Naive thymus-derived CD8-positive, alpha-beta T cell (primary cell): ENCODE measurements around the gene TTC38. TPM values are rescaled to one million over a fixed set of nuclear protein-coding genes. Genes with fewer than 3 reads are reported as not detected.
"Not testable (repeated sequence)": the region's sequence is repeated elsewhere in the genome, so short reads cannot be mapped to it uniquely, and the experiment has no call there.

Source experiments
- ATAC-seq, 2 donors: fragments of 150-1000 bp; cut with Tn5 transposase in 1 of 2; sonication (Bioruptor Pico), chemical (Tn5 transposase) in 1 of 2; 1 replicate in 1 of 2; 2 replicates in 1 of 2; pipeline ENCODE4 v1.10.0; 2021; ENCODE audit warnings: mild to moderate bottlenecking in 2 of 2, moderate library complexity in 2 of 2
- POLR2A ChIA-PET: fragments of 350-600 bp; sonication (Branson Sonifier 250); formaldehyde crosslinking; loops from one replicate; lab custom pipeline; 2021; ENCODE audit warnings: antibody characterized with exemption; lab: Charles Lee
- DNase-seq, 10 donors: peaks; one replicate each; pipeline versions ENCODE4 v3.0.0 to v3.0.0-alpha.2; 2020 to 2022
- H3K27ac Mint-ChIP-seq, 10 donors: one replicate each; pipeline ENCODE4 v1.8.0; 2020 to 2022; ENCODE audit warnings: mild to moderate bottlenecking in 10 of 10, mixed read lengths in 10 of 10, moderate library complexity in 4 of 10, inconsistent platforms in 1 of 10
- H3K27me3 Mint-ChIP-seq, 5 donors: one replicate each; pipeline ENCODE4 v1.8.0; 2021 to 2022; ENCODE audit warnings: mixed read lengths in 5 of 5
- H3K36me3 Mint-ChIP-seq, 3 donors: one replicate each; pipeline ENCODE4 v1.8.0; 2020 to 2022; ENCODE audit warnings: mixed read lengths in 3 of 3, mild to moderate bottlenecking in 2 of 3, inconsistent platforms in 1 of 3
- H3K4me1 Mint-ChIP-seq, 4 donors: one replicate each; pipeline ENCODE4 v1.8.0; 2021 to 2022; ENCODE audit warnings: mixed read lengths in 4 of 4
- H3K4me3 Mint-ChIP-seq, 10 donors: one replicate each; pipeline ENCODE4 v1.8.0; 2020 to 2022; ENCODE audit warnings: mild to moderate bottlenecking in 10 of 10, mixed read lengths in 10 of 10, moderate library complexity in 6 of 10, inconsistent platforms in 1 of 10
- H3K9me3 Mint-ChIP-seq, 9 donors: one replicate each; pipeline ENCODE4 v1.8.0; 2020 to 2022; ENCODE audit warnings: mixed read lengths in 9 of 9, mild to moderate bottlenecking in 3 of 9, inconsistent platforms in 1 of 9, moderate library complexity in 1 of 9
- polyA plus RNA-seq, 3 donors: library from polyadenylated mRNA; unstranded; fragments of 300-500 nt; fragmentation: Illumina TruSeq; gene quantifications; one replicate each; pipeline ENCODE4 v1.2.3, GENCODE V29; 2021
- total RNA-seq, 8 experiments: library from RNA in 2 of 8; stranded (reverse) in 2 of 8; gene quantifications; one replicate each; pipeline ENCODE4 v1.2.3 and lab custom pipeline; 2021 to 2026

TTC38 gene
- total and polyA plus RNA-seq, 5 experiments from 2014 or later = 2.6 to 33.5 (median 6.7) TPM

- Mint-ChIP-seq H3K27ac (no peak overlapping the region), H3K36me3 (peaks cover 0 to 19% (median 4%) of the 10 kb centered on the region in 3 donors), H3K9me3 (no peaks in the 10 kb centered on the region), H3K4me1 (peaks cover 6 to 41% (median 30%) of the 10 kb centered on the region in 4 donors), H3K4me3 (peak overlapping the region in 2 of 10 donors; percentile 36 to 79), H3K27me3 (no peaks in the 10 kb centered on the region)
- POLR2A ChIA-PET = interaction anchor here (1.6 kb wide), 1 partner anchor 9 kb away, joined by 4 read pairs; no protein-coding TSS in a partner anchor
- ATAC-seq = no peak
- no peak for DNase-seq
Observed at GRCh38 chr22:46247443-46247975, 20.3 kb upstream of the TTC38 start.

GRCh38 chr22:46250035-46250782 is 17.6 kb upstream of the TTC38 start, which contains the start of gene CDPF1:
CDPF1 (minus strand) TSS chr22:46250293; CDS start chr22:46248284, 2,009 bp downstream.
- Mint-ChIP-seq H3K27ac (peak within 1 kb of the TSS; percentile 51 to 87 (median 81)), H3K4me1 (peaks cover 6 to 43% (median 32%) of the 10 kb centered on the region in 4 donors), H3K9me3 (no peaks in the 10 kb centered on the region), H3K4me3 (peak within 1 kb of the TSS; percentile 76 to 91 (median 84)), H3K27me3 (no peaks in the 10 kb centered on the region), H3K36me3 (peaks cover 0 to 6% (median 0%) of the 10 kb centered on the region in 3 donors)
- ATAC-seq = peak; percentile 92 to 95
- POLR2A ChIA-PET = interaction anchor here (0.7 to 2.1 kb wide), 11 partner anchors 9 to 1023 kb away, joined by 3 to 11 read pairs (median 3); partner anchors contain the start of genes GTSE1, PPARA and TTC38
- peak; percentile 80 to 91 (median 86) for DNase-seq

GRCh38 chr22:46250783-46251125 is 17.1 kb upstream of the TTC38 start:
- Mint-ChIP-seq H3K36me3 (peaks cover 0 to 4% (median 0%) of the 10 kb centered on the region in 3 donors), H3K9me3 (no peaks in the 10 kb centered on the region), H3K27ac (peak overlapping the region; percentile 51 to 86 (median 80)), H3K4me3 (peak overlapping the region; percentile 76 to 91 (median 84)), H3K4me1 (peaks cover 6 to 41% (median 30%) of the 10 kb centered on the region in 4 donors), H3K27me3 (no peaks in the 10 kb centered on the region)
- DNase-seq = peak in 1 of 10 donors; percentile 9
- no peak for ATAC-seq
- POLR2A ChIA-PET = interaction anchor here (1.0 to 2.1 kb wide), 10 partner anchors 9 to 215 kb away, joined by 3 to 11 read pairs (median 4); partner anchors contain the start of genes GTSE1, PPARA and TTC38

GRCh38 chr22:46251266-46251665 is 16.5 kb upstream of the TTC38 start:
- H3K4me1 Mint-ChIP-seq = peaks cover 6 to 38% (median 29%) of the 10 kb centered on the region in 4 donors
- H3K36me3 Mint-ChIP-seq = peaks cover 0 to 3% (median 0%) of the 10 kb centered on the region in 3 donors
- POLR2A ChIA-PET = interaction anchor here (1.1 to 2.1 kb wide), 4 partner anchors 8 to 110 kb away, joined by 3 to 7 read pairs (median 4); partner anchors contain the start of gene TTC38
- H3K27ac Mint-ChIP-seq = peak overlapping the region; percentile 51 to 87 (median 81)
- peaks cover 0 to under 1% (median 0%) of the 10 kb centered on the region in 9 donors for H3K9me3 Mint-ChIP-seq
- H3K27me3 Mint-ChIP-seq = no peaks in the 10 kb centered on the region
- DNase-seq (no peak), ATAC-seq (no peak)
- peak overlapping the region; percentile 76 to 91 (median 84) for H3K4me3 Mint-ChIP-seq

GRCh38 chr22:46251816-46252380 is 15.9 kb upstream of the TTC38 start:
- POLR2A ChIA-PET = interaction anchor here (1.5 kb wide), 1 partner anchor 16 kb away, joined by 3 read pairs; the partner anchor contains the start of gene TTC38
- H3K27ac Mint-ChIP-seq = peak overlapping the region in 5 of 10 donors; percentile 12 to 81 (median 78)

GRCh38 chr22:46256358-46256958 is 11.3 kb upstream of the TTC38 start:
- Mint-ChIP-seq H3K27ac (no peak overlapping the region), H3K36me3 (peaks cover 0 to 13% (median 5%) of the 10 kb centered on the region in 3 donors), H3K4me3 (no peak overlapping the region), H3K9me3 (peaks cover 0 to 37% (median 5%) of the 10 kb centered on the region in 9 donors), H3K4me1 (peaks cover 2 to 8% (median 6%) of the 10 kb centered on the region in 4 donors), H3K27me3 (peaks cover 16 to 28% (median 24%) of the 10 kb centered on the region in 5 donors)
- ATAC-seq (no peak), DNase-seq (no peak)
- POLR2A ChIA-PET = no interaction called here

More at GRCh38 chr22:46251816-46252380, 15.9 kb upstream of the TTC38 start:
- DNase-seq (no peak), ATAC-seq (no peak)
- Mint-ChIP-seq H3K9me3 (peaks cover 0 to 7% (median 0%) of the 10 kb centered on the region in 9 donors), H3K4me3 (peak overlapping the region in 7 of 10 donors; percentile 82 to 91 (median 83)), H3K27me3 (no peaks in the 10 kb centered on the region), H3K4me1 (peaks cover 6 to 33% (median 26%) of the 10 kb centered on the region in 4 donors), H3K36me3 (peaks cover 0 to 2% (median 0%) of the 10 kb centered on the region in 3 donors)

GRCh38 chr22:46259374-46259773 is 8.4 kb upstream of the TTC38 start:
- peaks cover 0 to 10% (median 3%) of the 10 kb centered on the region in 4 donors for H3K4me1 Mint-ChIP-seq
- peaks cover 0 to 40% (median 5%) of the 10 kb centered on the region in 9 donors for H3K9me3 Mint-ChIP-seq
- DNase-seq (no peak), ATAC-seq (no peak)
- H3K4me3 Mint-ChIP-seq = no peak overlapping the region
- POLR2A ChIA-PET = interaction anchor here (0.7 kb wide), 1 partner anchor 9 kb away, joined by 3 read pairs; no protein-coding TSS in a partner anchor
- H3K27me3 Mint-ChIP-seq = peaks cover 29 to 53% (median 43%) of the 10 kb centered on the region in 5 donors
- no peak overlapping the region for H3K27ac Mint-ChIP-seq
- peaks cover 0 to 13% (median 5%) of the 10 kb centered on the region in 3 donors for H3K36me3 Mint-ChIP-seq

- POLR2A ChIA-PET = no interaction called here
- peaks cover 0 to 13% (median 5%) of the 10 kb centered on the region in 3 donors for H3K36me3 Mint-ChIP-seq
- peaks cover 0 to 40% (median 5%) of the 10 kb centered on the region in 9 donors for H3K9me3 Mint-ChIP-seq
- DNase-seq = no peak
- no peak overlapping the region for H3K4me3 Mint-ChIP-seq
- ATAC-seq = no peak
- peaks cover 29 to 55% (median 46%) of the 10 kb centered on the region in 5 donors for H3K27me3 Mint-ChIP-seq
- no peak overlapping the region for H3K27ac Mint-ChIP-seq
- peaks cover 0 to 10% (median 4%) of the 10 kb centered on the region in 4 donors for H3K4me1 Mint-ChIP-seq
Observed at GRCh38 chr22:46260038-46260437, 7.8 kb upstream of the TTC38 start.

GRCh38 chr22:46262449-46263215 is 5.2 kb upstream of the TTC38 start:
- peaks cover 0 to 28% (median 2%) of the 10 kb centered on the region in 9 donors for H3K9me3 Mint-ChIP-seq
- H3K27me3 Mint-ChIP-seq = peaks cover 30 to 55% (median 49%) of the 10 kb centered on the region in 5 donors
- H3K4me1 Mint-ChIP-seq = peaks cover 0 to 17% (median 8%) of the 10 kb centered on the region in 4 donors
- DNase-seq (no peak), ATAC-seq (peak in 1 of 2 donors; percentile 39)
- H3K4me3 Mint-ChIP-seq = peak overlapping the region in 4 of 10 donors; percentile 7 to 40 (median 22)
- no peak overlapping the region for H3K27ac Mint-ChIP-seq
- POLR2A ChIA-PET = no interaction called here
- H3K36me3 Mint-ChIP-seq = peaks cover 0 to 21% (median 5%) of the 10 kb centered on the region in 3 donors

- POLR2A ChIA-PET = no interaction called here
- Mint-ChIP-seq H3K4me3 (peak within 1 kb of the TSS in 9 of 10 donors; percentile 7 to 69 (median 50)), H3K9me3 (peaks cover 0 to 25% (median 2%) of the 10 kb centered on the region in 9 donors), H3K27me3 (peaks cover 27 to 55% (median 46%) of the 10 kb centered on the region in 5 donors), H3K4me1 (peaks cover 2 to 20% (median 9%) of the 10 kb centered on the region in 4 donors), H3K36me3 (peaks cover 0 to 18% (median 2%) of the 10 kb centered on the region in 3 donors), H3K27ac (peak within 1 kb of the TSS in 1 of 10 donors; percentile 12)
- ATAC-seq (no peak), DNase-seq (no peak)
Observed at GRCh38 chr22:46263216-46263590, 4.6 kb upstream of the TTC38 start, which contains the start of gene PKDREJ. PKDREJ (minus strand) TSS chr22:46263343; CDS start chr22:46263322, 21 bp downstream.

GRCh38 chr22:46264520-46264919 is 3.3 kb upstream of the TTC38 start:
- not testable (repeated sequence) for ATAC-seq, H3K27ac Mint-ChIP-seq, DNase-seq, H3K36me3 Mint-ChIP-seq
- peaks cover 0 to 14% (median 0%) of the 10 kb centered on the region in 9 donors for H3K9me3 Mint-ChIP-seq
- H3K27me3 Mint-ChIP-seq = peaks cover 27 to 46% (median 39%) of the 10 kb centered on the region in 5 donors
- peaks cover 4 to 27% (median 15%) of the 10 kb centered on the region in 4 donors for H3K4me1 Mint-ChIP-seq
- POLR2A ChIA-PET = interaction anchor here (0.9 kb wide), 1 partner anchor 22 kb away, joined by 3 read pairs; no protein-coding TSS in a partner anchor
- H3K4me3 Mint-ChIP-seq = peak overlapping the region in 2 of 10 donors; percentile 32 to 55
